CD8-positive, alpha-beta memory T cell (primary cell): ENCODE results near the gene UQCR10. TPM values are rescaled to one million over a fixed set of nuclear protein-coding genes. Genes with fewer than 3 reads are reported as not detected.

Experiments used
- CTCF ChIA-PET: fragments of 350-600 bp; sonication (Branson Sonifier 250); formaldehyde crosslinking; loops from one replicate; lab custom pipeline; 2021; ENCODE audit warnings: antibody characterized with exemption; lab: Charles Lee
- POLR2A ChIA-PET: fragments of 350-600 bp; sonication (Branson Sonifier 250); formaldehyde crosslinking; loops from one replicate; lab custom pipeline; 2021; ENCODE audit warnings: antibody characterized with exemption; lab: Charles Lee
- DNase-seq, 5 donors: peaks; one replicate each; pipeline versions ENCODE4 v3.0.0 to v3.0.0-alpha.2; 2020 to 2022; ENCODE audit warnings: mixed read lengths in 1 of 5
- H3K27ac ChIP-seq: one replicate; pipeline ENCODE4 v1.7.0; 2013; ENCODE audit warnings: low read depth, mild to moderate bottlenecking, low read length, moderate library complexity
- H3K27me3 ChIP-seq: 2 replicates; pipeline ENCODE4 v1.7.0; 2013; ENCODE audit warnings: low read length, mild to moderate bottlenecking; ENCODE audit not compliant: insufficient read depth, poor library complexity, severe bottlenecking
- H3K36me3 ChIP-seq: 2 replicates; pipeline ENCODE4 v1.7.0; 2013; ENCODE audit warnings: mild to moderate bottlenecking, low read length, moderate library complexity; ENCODE audit not compliant: insufficient read depth
- H3K4me1 ChIP-seq: 2 replicates; pipeline ENCODE4 v1.7.0; 2013; ENCODE audit warnings: mild to moderate bottlenecking, low read length, moderate library complexity; ENCODE audit not compliant: insufficient read depth
- H3K4me3 ChIP-seq: 2 replicates; pipeline ENCODE4 v1.7.0; 2013; ENCODE audit warnings: mild to moderate bottlenecking, low read length
- H3K9me3 ChIP-seq: 2 replicates; pipeline ENCODE4 v1.7.0; 2013; ENCODE audit warnings: mild to moderate bottlenecking, low read length
- H3K27ac Mint-ChIP-seq, 8 donors: one replicate each; pipeline ENCODE4 v1.8.0; 2020 to 2021; ENCODE audit warnings: mixed read lengths in 8 of 8, mild to moderate bottlenecking in 6 of 8, inconsistent platforms in 3 of 8, moderate library complexity in 3 of 8
- H3K27me3 Mint-ChIP-seq, 2 donors: one replicate each; pipeline ENCODE4 v1.8.0; 2020 to 2021; ENCODE audit warnings: mixed read lengths in 2 of 2, mild to moderate bottlenecking in 1 of 2, moderate library complexity in 1 of 2
- H3K36me3 Mint-ChIP-seq, 3 donors: one replicate each; pipeline ENCODE4 v1.8.0; 2020 to 2021; ENCODE audit warnings: mixed read lengths in 3 of 3, inconsistent platforms in 1 of 3, mild to moderate bottlenecking in 1 of 3
- H3K4me1 Mint-ChIP-seq, 3 donors: one replicate each; pipeline ENCODE4 v1.8.0; 2020 to 2021; ENCODE audit warnings: mixed read lengths in 3 of 3, inconsistent platforms in 1 of 3, mild to moderate bottlenecking in 1 of 3
- H3K4me3 Mint-ChIP-seq, 7 donors: one replicate each; pipeline ENCODE4 v1.8.0; 2020 to 2021; ENCODE audit warnings: mixed read lengths in 7 of 7, mild to moderate bottlenecking in 6 of 7, moderate library complexity in 4 of 7, inconsistent platforms in 2 of 7
- H3K9me3 Mint-ChIP-seq, 5 donors: one replicate each; pipeline ENCODE4 v1.8.0; 2020 to 2022; ENCODE audit warnings: mixed read lengths in 5 of 5, mild to moderate bottlenecking in 3 of 5, moderate library complexity in 2 of 5, inconsistent platforms in 1 of 5
- polyA plus RNA-seq: library from polyadenylated mRNA; unstranded; fragments of 300-500 nt; fragmentation: Illumina TruSeq; gene quantifications from one replicate; pipeline ENCODE4 v1.2.3, GENCODE V29; 2021
- total RNA-seq, 2 experiments: library from RNA; stranded (reverse); gene quantifications; one replicate each; pipeline ENCODE4 v1.2.3, GENCODE V29; 2021

The UQCR10 gene
- total and polyA plus RNA-seq, 3 experiments from 2014 or later = 114 to 307 (median 121) TPM

- Histone ChIP-seq H3K27me3 (no peaks in the 10 kb centered on the region), H3K4me1 (no peaks in the 10 kb centered on the region), H3K9me3 (no peaks in the 10 kb centered on the region), H3K36me3 (no peaks in the 10 kb centered on the region), H3K4me3 (no peak overlapping the region), H3K27ac (no peak overlapping the region)
- Mint-ChIP-seq H3K36me3 (peaks cover 4 to 73% (median 7%) of the 10 kb centered on the region in 3 donors), H3K27ac (peak overlapping the region in 1 of 8 donors; percentile 50), H3K9me3 (no peaks in the 10 kb centered on the region), H3K4me1 (no peaks in the 10 kb centered on the region), H3K27me3 (no peaks in the 10 kb centered on the region), H3K4me3 (no peak overlapping the region)
- no peak for DNase-seq
- CTCF ChIA-PET = no interaction called here
- POLR2A ChIA-PET = no interaction called here
Observed at GRCh38 chr22:29740216-29740615, 27.0 kb upstream of the UQCR10 start.

DNA sequence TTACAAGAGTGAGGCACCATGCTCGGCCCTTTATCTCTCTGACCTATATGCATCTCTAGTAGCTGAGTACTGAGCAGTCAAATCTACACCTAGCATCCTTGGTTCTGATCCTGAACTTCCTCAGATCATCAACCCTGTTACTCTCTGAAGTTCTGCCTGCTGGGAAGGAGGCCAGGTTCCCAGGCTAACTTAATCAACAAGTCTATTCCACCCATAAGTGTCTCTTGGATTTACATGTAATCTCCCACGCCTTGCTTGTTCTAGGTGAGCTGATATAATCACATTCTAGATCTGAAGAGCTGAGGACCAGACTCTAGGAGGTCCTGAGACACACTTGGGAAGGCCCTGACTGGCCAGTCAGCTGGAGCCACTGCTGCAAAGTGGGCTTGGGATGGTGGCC, 25.2 kb upstream of the UQCR10 start:
- POLR2A ChIA-PET = interaction anchor here (0.6 kb wide), 1 partner anchor 31 kb away, joined by 5 read pairs; no protein-coding TSS in a partner anchor
- no peak overlapping the region for H3K27ac ChIP-seq
- no peak overlapping the region for H3K4me3 ChIP-seq
- no peaks in the 10 kb centered on the region for H3K36me3 ChIP-seq
- H3K27ac Mint-ChIP-seq = peak overlapping the region in 1 of 8 donors; percentile 52
- no peaks in the 10 kb centered on the region for H3K9me3 ChIP-seq
- no peaks in the 10 kb centered on the region for H3K27me3 Mint-ChIP-seq
- peaks cover 4 to 74% (median 7%) of the 10 kb centered on the region in 3 donors for H3K36me3 Mint-ChIP-seq
- peaks cover 0 to 2% (median 0%) of the 10 kb centered on the region in 3 donors for H3K4me1 Mint-ChIP-seq
- no peaks in the 10 kb centered on the region for H3K4me1 ChIP-seq
- CTCF ChIA-PET = interaction anchor here (1.6 kb wide), 1 partner anchor 13 kb away, joined by 3 read pairs; no protein-coding TSS in a partner anchor
- H3K9me3 Mint-ChIP-seq = no peaks in the 10 kb centered on the region
- peak overlapping the region in 1 of 7 donors; percentile 41 for H3K4me3 Mint-ChIP-seq
- DNase-seq = no peak
- H3K27me3 ChIP-seq = no peaks in the 10 kb centered on the region

DNA sequence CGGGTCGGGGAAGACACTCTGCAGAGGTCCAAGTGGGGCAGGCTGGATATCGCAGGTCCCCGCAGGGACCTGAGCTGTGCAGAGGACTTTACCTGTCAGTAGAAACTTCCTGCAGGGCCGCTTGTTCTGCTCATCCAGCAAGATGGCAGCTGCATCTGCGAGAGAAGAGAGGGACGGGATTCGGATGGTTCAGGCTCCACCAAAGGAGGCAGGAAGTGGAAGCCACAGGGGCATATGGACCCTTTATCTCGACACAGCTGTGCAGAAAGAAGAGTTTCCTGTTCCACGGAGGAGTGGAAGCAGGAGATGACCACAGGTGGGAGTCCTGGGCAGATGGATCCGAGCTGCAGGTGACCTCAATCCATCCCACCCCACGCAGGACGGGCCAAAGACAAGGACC, 24.8 kb upstream of the UQCR10 start:
- Histone ChIP-seq H3K4me1 (no peaks in the 10 kb centered on the region), H3K27me3 (no peaks in the 10 kb centered on the region), H3K27ac (no peak overlapping the region), H3K4me3 (no peak overlapping the region), H3K36me3 (peaks cover 3% of the 10 kb centered on the region), H3K9me3 (no peaks in the 10 kb centered on the region)
- H3K27me3 Mint-ChIP-seq = no peaks in the 10 kb centered on the region
- no peak overlapping the region for H3K4me3 Mint-ChIP-seq
- peak overlapping the region in 1 of 8 donors; percentile 23 for H3K27ac Mint-ChIP-seq
- POLR2A ChIA-PET = no interaction called here
- H3K4me1 Mint-ChIP-seq = peaks cover 0 to 2% (median 0%) of the 10 kb centered on the region in 3 donors
- H3K9me3 Mint-ChIP-seq = no peaks in the 10 kb centered on the region
- DNase-seq = no peak
- CTCF ChIA-PET = interaction anchor here (1.6 kb wide), 1 partner anchor 13 kb away, joined by 3 read pairs; no protein-coding TSS in a partner anchor
- peaks cover 4 to 74% (median 7%) of the 10 kb centered on the region in 3 donors for H3K36me3 Mint-ChIP-seq

DNA sequence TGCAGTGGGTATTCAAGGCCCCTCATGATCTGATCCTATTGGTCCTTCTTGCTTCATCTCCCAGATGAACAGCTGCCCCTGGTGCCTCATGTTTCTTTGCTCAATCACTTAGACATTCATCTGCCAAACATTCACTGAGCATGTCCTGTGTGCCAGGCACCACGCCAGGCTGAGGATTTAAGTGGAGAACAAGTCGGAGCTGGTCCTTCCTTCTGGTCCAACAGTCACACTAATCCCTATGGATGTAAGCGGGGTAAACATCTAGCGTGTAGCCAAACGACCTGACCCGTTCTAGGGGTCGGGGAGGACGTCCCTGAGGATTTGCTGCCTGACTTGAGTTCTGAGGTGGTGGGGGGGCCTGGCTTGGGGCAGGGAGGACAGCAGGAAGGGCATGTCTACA, 22.3 kb upstream of the UQCR10 start:
- no peak overlapping the region for H3K4me3 ChIP-seq
- H3K4me3 Mint-ChIP-seq = no peak overlapping the region
- H3K36me3 Mint-ChIP-seq = peaks cover 9 to 73% (median 12%) of the 10 kb centered on the region in 3 donors
- H3K9me3 ChIP-seq = no peaks in the 10 kb centered on the region
- H3K36me3 ChIP-seq = peaks cover 9% of the 10 kb centered on the region
- ChIA-PET POLR2A (no interaction called here), CTCF (no interaction called here)
- H3K27ac Mint-ChIP-seq = no peak overlapping the region
- H3K4me1 Mint-ChIP-seq = peaks cover 0 to 4% (median 2%) of the 10 kb centered on the region in 3 donors
- no peaks in the 10 kb centered on the region for H3K9me3 Mint-ChIP-seq
- no peaks in the 10 kb centered on the region for H3K27me3 Mint-ChIP-seq
- H3K27me3 ChIP-seq = no peaks in the 10 kb centered on the region
- H3K4me1 ChIP-seq = no peaks in the 10 kb centered on the region
- no peak for DNase-seq
- H3K27ac ChIP-seq = no peak overlapping the region

- POLR2A ChIA-PET = no interaction called here
- Mint-ChIP-seq H3K36me3 (peaks cover 9 to 54% (median 9%) of the 10 kb centered on the region in 3 donors), H3K4me3 (no peak overlapping the region), H3K27ac (peak overlapping the region in 1 of 8 donors; percentile 31), H3K9me3 (no peaks in the 10 kb centered on the region), H3K4me1 (peaks cover 19 to 26% (median 21%) of the 10 kb centered on the region in 3 donors), H3K27me3 (no peaks in the 10 kb centered on the region)
- Histone ChIP-seq H3K36me3 (peaks cover 9% of the 10 kb centered on the region), H3K27me3 (no peaks in the 10 kb centered on the region), H3K4me3 (no peak overlapping the region), H3K27ac (no peak overlapping the region), H3K4me1 (peaks cover 12% of the 10 kb centered on the region), H3K9me3 (no peaks in the 10 kb centered on the region)
- CTCF ChIA-PET = no interaction called here
- no peak for DNase-seq
Observed at GRCh38 chr22:29747832-29748231, 19.3 kb upstream of the UQCR10 start.

- CTCF ChIA-PET = no interaction called here
Observed at GRCh38 chr22:29748248-29748893, 18.8 kb upstream of the UQCR10 start.

DNA sequence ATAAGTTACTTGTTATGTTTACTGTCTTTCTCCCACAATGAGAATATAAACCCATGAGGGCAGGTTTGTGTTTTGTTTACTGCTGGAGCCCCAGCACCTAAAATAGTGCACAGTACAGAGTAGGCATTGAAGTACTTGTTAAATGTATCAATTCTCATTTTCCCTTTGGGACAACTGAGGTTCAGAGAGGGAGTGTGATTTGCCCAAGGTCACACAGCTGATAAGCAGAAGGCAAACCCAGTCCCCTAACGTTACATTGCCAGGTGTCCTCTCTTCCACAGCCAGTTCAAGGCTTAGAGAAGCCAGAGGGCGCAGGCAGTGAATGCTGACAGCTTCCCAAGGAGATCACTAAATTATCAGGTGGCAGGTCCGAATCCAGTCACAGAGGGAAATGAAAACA, 17.1 kb upstream of the UQCR10 start:
- no peak for DNase-seq
- Histone ChIP-seq H3K27me3 (no peaks in the 10 kb centered on the region), H3K36me3 (peaks cover 9% of the 10 kb centered on the region), H3K9me3 (no peaks in the 10 kb centered on the region), H3K4me1 (peaks cover 12% of the 10 kb centered on the region), H3K27ac (no peak overlapping the region), H3K4me3 (no peak overlapping the region)
- Mint-ChIP-seq H3K36me3 (peaks cover 5 to 42% (median 6%) of the 10 kb centered on the region in 3 donors), H3K4me1 (peaks cover 19 to 26% (median 23%) of the 10 kb centered on the region in 3 donors), H3K9me3 (no peaks in the 10 kb centered on the region), H3K27ac (peak overlapping the region in 3 of 8 donors; percentile 29 to 90 (median 81)), H3K4me3 (no peak overlapping the region), H3K27me3 (no peaks in the 10 kb centered on the region)
- CTCF ChIA-PET = interaction anchor here (0.7 kb wide), 1 partner anchor 11 kb away, joined by 3 read pairs; no protein-coding TSS in a partner anchor
- POLR2A ChIA-PET = interaction anchor here (0.6 kb wide), 1 partner anchor 139 kb away, joined by 12 read pairs; no protein-coding TSS in a partner anchor

More at GRCh38 chr22:29748248-29748893, 18.8 kb upstream of the UQCR10 start:
- peaks cover 12% of the 10 kb centered on the region for H3K4me1 ChIP-seq
- Mint-ChIP-seq H3K27ac (no peak overlapping the region), H3K27me3 (no peaks in the 10 kb centered on the region), H3K9me3 (no peaks in the 10 kb centered on the region), H3K4me3 (no peak overlapping the region), H3K4me1 (peaks cover 19 to 26% (median 21%) of the 10 kb centered on the region in 3 donors), H3K36me3 (peaks cover 8 to 52% (median 9%) of the 10 kb centered on the region in 3 donors)
- H3K9me3 ChIP-seq = no peaks in the 10 kb centered on the region
- POLR2A ChIA-PET = no interaction called here
- H3K4me3 ChIP-seq = no peak overlapping the region
- peaks cover 9% of the 10 kb centered on the region for H3K36me3 ChIP-seq
- no peak for DNase-seq
- no peak overlapping the region for H3K27ac ChIP-seq
- H3K27me3 ChIP-seq = no peaks in the 10 kb centered on the region
